NCI-H2107 treated with DMSO at 0.1 percent for 48 hours (cell line): ENCODE measurements around the gene MINK1.
"Not testable (repeated sequence)": the region's sequence is repeated elsewhere in the genome, so short reads cannot be mapped to it uniquely, and the experiment has no call there.

Experiments
- DNase-seq: peaks from one replicate; lab custom pipeline; 2025; ENCODE audit not compliant: unreplicated experiment; lab: John Stamatoyannopoulos, UW

MINK1 gene

DNA sequence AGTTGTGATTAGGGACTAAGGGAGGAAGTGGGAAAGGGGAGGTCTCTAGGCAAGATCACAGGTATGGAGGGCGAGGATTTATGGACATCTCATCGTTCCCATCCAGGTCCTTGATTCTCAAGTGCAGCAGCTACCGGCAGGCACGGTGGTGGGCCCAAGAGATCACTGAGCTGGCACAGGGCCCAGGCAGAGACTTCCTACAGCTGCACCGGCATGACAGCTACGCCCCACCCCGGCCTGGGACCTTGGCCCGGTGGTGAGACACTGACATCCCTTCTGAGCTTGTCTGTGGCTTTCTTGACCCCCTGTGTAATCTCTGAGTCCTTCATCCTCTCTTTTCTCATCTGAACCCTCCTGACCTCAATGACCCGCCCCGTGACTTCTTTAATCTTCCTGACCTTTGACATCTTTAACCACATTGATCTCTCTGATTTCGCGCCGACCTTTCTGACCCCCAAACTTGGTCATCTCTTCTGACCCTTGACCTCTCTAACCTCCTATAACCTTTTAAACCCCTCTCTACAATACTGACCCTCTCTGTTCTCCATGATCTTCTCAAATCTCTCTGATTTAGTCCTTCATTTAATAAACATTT lies 22.3 kb upstream of the MINK1 start:
- no peak for DNase-seq

DNA sequence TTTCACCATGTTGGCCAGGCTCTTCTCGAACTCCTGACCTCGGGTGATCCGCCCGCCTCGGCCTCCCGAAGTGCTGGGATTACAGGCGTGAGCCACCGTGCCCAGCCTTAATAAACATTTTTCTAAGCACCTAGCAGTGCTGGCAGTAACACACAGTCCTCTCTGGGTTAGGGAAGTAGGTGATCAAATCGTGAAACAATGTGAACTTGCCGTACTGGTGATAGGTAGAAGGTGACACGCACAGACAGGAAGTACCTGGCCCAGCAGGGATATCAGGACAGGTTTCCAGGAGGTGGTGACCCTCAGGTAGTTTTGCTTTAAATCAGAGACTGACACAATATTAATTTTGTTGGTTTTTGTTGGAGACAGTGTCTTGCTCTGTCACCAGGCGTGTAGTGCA lies 21.7 kb upstream of the MINK1 start:
- no peak for DNase-seq

DNA sequence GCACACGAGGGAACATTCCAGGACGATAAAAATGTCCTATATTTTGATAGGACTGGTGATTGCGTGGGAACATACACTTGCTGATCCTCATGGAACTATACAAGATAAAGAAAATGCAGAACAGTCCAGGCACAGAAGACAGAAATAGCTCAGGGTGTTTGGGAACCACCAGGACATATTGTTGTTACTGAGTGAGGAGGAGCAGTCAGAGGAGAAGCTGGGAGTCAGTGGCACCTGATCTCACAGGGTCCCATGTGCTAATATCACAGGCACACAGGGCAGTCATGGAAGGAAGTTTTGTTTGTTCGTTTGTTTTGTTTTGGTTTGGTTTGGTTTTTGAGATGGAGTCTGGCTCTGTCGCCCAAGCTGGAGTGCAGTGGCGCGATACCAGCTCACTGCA lies 20.4 kb upstream of the MINK1 start:
- DNase-seq: no peak

DNA sequence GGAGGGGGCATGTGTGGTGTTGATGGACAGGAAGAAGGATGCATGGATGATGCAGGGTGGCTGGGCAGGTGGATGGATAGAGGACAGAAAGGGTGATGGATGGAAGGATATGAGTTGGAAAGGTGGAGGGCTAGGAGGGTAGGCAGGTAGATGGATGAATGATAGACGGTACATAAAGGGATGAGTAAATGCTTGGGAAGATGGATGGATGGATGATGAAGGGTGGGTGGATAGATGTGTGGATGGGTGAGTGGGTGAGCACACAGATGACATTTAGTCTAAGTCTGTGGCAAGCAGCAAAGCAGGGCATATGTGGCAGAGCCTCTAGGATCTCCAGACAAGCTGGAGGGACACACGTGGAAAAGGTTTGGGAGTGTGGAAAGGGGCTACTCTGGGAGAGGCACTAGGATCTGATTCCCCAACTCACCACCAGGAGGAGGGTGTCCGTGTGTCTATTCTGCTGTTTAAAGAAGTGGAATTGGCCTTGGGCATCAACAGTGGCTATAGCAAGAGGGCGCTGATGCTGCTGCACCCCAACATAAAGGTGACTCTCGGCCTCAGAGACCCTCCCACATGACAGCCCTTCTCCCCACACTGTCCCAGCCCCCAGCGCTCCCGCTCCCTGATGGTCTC lies 18.0 kb upstream of the MINK1 start:
- no peak for DNase-seq

DNA sequence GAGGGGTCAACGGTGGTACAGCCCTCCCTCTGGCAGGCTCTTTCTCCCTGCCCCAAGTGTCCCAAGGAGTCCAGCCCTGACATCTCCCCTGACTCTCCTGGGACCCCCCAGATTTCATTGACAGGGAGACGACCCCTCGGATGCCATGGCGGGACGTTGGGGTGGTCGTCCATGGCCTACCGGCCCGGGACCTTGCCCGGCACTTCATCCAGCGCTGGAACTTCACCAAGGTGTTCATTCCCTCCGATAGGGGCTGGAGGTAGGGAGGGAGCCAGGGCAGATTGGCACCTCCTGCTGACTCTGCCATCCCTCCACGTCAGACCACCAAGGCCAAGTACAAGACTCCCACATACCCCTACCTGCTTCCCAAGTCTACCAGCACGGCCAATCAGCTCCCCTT lies 16.3 kb upstream of the MINK1 start:
- no peak for DNase-seq

DNA sequence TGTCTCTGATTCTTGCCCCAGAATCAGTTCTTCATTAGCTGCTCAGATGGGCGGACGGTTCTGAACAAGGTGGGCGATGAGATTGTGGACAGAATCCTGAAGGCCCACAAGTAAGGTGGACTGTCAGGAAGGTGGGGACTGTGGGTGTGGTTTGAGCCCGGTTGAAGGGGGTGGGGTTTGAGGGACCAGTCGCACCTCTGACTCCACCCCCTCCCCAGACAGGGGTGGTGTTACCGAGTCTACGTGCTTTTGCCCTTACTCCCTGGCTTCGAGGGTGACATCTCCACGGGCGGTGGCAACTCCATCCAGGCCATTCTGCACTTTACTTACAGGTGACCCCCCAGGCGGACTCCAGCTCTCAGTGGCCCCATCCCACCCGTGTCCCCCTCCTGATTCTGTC lies 14.9 kb upstream of the MINK1 start:
- DNase-seq: no peak

DNA sequence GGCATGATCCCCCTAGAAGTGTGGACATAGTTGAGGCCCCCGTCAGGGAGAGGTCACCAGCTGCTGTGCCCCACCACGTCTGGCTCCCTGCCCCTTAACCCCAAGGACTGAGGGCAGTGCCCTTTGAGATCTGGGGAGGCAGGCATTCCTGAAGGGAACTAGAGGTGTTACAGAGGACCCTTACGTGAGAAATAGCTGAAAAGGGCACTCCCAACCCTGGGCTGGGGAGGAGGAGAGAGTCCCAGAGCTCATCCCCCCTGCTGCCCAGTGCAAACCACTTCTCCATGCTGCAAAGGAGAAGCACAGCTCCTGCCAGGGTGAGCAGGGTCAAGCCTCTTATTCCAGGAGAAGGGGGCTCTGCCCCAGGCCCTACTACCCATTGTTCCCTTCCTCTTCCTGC lies 10.3 kb upstream of the MINK1 start:
- DNase-seq: no peak

DNA sequence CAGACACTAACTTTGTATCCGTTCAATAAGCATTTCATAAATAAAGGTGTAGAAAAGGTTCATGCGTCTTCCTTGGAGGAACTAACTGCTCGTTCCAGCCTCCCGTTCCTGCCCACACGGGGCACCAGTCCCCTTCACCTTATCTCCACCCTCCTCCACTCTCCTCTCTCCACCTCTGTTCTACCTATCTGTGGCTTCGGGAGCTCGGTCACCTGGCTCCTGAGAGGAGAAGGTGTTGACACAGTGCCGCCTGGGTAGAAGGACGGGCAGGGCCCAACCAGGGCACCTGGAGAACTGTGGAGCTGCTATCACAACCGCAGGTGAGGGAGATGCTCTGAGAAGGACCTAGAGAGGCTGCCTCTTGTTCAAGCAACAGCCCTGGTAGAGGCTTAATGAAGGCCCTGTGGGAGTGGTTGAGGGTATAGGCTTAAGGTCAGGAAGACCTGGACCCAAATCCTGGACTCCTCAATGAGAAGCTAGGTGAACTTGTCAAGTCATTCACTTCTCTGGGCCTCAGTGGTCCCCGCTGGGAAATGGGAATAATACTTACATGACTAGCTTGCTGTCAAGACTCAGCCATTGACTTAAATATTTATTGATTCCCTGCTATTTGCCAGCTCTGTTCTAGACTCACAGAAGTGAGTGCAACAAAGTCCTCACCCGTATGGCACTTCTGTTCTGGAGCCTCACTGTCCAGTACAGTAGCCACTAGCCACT lies 9.6 kb upstream of the MINK1 start:
- DNase-seq: no peak

DNA sequence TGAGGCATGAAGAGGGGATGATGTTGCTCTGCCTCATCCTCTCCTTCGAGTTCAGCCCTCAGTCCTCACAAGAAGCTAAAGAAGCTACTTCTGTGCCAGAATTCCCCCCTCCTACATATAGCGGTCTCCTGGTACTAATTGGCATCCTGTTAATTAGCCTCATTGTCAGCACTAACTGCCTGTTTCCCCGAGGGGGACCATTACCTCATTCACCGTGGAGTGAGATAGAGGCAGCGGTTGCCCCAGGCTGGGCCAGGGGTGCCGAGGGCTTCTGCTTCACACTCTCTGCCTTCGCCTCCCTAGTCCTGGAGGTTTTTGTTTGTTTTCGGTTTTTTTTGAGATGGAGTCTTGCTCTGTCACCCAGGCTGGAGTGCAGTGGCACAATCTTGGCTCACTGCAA lies 5.7 kb upstream of the MINK1 start:
- DNase-seq: no peak

DNA sequence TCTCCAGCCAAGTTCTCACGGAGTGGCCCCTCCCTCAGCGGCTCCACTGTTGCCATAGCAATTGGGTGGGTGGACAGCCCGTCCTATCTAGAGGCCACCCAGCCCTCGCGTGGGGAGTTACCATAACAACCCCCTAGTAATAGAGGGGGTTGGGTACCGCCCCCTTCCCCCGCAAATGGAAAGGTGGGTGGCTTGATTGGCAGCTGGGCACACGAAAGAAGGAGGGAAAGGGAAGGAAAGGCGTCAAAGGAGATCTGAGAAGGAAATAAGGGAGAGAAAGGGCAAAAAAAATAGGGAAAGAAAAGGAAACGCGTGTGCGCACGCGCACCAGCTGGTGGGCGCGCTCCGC lies 337 bp upstream of the MINK1 start:
- DNase-seq: not testable (repeated sequence)

DNA sequence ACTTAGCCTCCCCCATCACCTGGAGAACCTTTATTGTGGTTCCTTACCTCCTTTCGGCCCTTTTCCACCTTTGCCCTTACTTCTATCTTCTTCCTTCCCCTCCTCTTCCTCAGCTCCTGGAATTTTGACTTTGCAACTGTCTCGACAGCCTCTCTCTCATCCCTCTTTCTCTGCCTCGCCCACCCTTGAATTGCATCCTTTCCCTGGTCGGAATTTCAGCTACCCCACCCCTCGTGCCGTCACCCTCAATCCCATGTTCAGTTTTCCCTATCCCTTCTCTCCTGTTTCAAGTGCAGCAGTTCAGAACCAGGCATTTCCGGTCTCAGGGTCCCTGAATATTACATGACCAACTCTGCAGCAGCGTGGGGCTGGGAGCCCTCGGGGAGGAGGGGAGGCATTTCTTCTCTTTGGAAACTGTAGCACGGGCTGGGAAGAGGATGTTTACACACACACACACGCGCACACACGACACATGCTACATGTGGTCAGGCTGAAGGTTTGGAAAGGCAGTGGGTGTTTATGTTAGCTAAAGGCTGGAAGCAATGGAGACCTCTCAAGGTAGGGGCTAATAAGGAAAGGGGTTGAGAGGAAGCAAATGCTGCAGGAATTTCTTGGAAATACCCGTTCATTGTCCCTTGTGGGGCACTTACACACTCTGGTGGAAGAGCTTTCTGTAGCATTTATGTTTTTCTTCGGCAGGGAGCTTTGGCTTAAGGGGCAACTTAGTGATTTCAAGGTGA lies 971 bp downstream of the MINK1 start:
- no peak for DNase-seq

DNA sequence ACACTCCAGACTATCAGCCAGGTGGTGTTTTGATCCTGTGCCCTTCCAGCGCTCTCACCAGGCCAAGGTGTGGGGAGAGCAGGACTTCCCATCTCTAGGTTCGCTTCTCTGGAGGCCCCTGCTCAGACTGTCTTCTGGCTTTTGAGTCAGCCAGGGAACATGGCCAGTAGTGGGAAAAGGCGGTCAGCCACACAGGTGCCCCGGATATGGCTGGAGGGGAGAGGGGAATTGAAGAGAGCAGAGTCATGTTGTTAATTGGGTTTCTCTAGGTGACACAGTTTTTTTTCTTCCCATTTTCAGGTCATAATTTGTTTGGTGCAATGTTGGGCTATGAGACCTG lies 1.5 kb downstream of the MINK1 start:
- DNase-seq: no peak

DNA sequence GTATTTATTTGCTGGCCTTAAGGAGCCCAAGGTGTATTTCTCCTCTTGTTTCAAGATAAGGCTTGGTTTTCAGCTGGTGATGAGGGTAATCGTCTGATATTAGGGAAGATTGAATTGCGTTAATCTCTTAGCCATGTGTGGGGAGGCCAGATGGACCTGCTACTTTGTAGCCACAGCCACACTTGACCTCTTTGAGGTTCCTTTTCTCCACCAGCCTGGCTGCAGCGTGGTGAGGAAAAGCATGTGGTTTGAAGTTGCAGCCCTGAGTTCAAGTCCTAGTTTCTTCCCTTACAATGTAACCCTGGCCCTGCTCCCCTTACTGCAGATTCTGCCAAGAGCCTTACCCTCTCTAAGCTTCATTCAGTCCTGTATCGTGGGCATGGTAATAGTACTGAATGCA lies 3.1 kb downstream of the MINK1 start:
- no peak for DNase-seq

DNA sequence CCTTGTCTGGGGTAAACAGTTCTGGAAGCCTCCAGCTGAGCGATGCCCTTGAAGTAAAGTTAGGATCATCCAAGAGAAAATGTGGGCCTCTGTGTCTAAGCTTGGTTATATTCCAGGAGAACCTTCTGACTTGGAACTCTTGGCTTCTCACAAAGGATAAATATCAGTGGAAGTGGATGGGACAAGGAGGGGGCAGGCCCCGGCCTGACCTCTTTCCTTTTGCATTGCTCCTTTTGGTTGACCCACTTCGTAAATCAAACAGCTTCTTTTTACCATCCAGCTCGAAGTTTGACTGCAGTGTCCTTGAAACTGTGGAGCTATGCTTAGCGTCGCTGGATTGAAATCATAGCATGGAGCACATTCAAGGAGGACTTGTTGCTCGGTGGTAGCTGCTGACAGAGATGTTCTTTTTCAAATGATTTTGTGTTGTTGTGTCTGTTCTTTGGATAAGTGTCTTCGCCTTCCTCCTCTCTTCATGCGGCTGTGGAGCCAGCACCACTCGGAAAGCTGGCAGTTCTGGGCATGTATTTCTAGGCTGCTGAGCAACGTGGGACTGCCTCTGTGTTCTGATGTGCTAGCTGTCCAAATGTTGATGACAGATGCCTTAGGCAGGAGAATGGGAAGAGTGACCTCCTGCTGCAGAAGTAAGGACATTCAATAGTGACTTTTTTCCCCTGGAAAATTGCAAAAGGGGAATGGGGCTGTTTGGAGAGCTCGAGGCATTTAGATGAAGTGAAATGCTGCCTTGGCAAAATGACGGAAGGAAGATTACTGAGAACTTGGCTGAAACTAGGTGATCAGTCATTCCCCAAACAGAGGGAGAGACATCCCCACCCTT lies 4.5 kb downstream of the MINK1 start:
- DNase-seq: no peak

DNA sequence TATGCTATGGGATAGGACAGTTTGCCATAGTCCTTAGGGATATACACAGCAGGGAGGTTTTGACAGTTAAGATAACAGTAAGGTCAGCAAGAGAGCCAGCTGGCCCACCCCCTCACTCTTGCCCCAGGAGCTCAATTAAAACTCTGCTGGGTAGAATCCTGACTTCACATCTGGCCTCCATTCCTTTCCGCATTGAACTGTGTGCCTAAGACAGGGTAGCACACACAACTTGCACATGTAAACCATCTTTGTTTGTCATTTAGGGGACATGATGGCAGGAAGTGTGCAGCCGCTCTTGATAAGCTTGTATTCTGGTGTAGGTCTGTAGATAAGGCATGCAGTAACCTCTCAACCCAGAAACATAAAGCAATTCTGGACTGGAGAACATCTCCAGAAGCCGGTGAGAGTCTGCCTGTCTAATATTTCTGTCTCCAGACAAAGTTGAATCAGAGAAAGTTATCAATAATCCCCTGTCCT lies 5.2 kb downstream of the MINK1 start:
- no peak for DNase-seq

DNA sequence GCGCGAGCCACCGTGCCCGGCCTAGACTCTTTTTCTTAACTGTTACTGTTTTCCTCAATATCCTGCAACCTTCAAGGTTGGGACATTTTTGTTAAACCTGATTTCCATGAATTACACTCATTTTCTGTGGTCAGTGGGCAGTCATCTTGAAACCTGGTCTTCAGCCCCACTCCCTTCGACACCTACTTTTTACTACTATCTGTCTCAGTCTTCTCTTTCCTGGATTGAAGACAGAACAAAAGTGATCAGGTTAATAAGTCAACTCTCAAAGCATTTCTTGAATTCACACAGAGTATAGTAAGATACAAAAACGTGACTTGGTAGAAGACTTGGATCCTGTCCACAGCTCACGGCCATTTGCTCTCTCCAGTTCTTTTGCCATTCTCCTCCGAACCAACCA lies 6.1 kb downstream of the MINK1 start:
- DNase-seq: no peak

DNA sequence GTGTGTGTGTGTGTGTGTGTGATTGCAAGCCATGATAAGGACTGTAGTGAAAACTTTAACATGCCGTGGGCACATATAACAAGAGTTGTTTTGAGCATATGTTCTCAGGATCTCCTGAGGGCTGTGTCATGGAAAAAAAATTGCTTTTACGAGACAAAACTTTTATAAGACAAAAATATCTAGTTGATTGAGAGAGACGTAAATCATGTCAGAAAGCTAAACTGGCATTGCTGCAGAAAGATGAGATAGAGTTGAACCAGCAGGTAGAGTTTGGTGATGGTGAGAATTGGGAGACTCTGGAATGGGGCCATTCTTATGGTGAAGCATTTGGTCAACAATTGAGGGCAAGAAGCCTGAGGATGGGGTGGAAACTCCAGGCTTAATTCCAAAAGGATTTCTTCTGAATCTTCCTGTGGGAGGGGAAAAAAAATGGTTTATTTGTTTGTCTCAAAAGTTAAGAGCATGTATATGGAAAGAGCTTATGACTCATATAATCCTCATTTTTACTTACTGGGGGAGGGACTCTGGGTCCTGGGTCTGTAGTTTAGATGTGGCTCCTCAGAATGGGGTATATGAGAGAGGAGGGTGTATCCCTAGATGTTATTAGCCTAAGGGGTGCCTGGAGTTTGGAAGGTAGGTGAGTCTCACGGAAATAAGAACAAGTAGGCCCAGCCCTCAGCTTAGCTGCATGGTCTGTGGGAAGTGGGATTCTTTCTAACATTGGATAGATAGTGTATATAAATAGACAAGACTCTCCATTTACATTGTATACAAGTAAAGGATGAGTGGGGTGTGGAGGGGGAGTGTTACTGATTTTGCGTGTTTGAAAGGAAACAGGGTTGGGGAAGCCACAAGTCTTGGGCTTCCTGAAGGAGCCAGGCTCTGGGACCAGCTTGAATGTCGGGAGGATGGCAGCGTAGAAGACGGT lies 7.1 kb downstream of the MINK1 start:
- DNase-seq: no peak

DNA sequence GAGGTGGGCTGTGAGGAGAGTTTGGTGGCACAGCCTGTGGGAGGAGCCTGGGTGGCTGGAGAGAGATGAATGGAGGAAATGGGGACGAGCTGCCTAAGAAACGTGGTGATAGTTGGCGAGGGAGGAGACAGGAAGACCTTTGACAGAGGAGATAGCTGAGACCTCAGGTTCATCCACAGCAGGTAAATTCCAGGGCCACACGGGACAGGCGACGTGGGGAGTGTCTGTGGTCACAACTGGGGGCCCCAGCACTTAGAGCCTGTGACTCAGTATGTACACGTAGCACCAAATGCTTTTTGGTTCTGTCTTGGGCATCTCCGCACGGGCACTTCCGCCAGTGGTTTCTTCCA lies 7.7 kb downstream of the MINK1 start:
- DNase-seq: no peak

DNA sequence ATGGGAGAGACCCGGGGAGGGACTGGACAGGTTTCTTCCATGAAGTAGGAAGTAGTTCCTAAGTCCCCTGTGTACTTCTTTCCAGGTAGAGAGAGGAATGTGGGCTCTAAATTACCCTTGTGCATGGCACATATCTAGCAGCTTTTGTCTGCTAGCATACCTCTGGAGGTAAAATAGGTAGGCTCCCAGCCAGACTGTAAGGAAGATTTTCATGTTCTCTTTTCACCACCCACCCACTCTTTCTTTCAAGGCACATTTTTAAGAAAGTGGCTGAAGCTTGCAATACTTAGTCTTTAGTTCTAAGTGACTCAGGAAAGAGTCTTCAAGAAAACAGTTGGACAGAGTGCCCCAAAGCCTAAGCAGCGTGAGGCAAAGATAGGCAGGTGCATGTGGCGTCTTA lies 9.2 kb downstream of the MINK1 start:
- DNase-seq: no peak

DNA sequence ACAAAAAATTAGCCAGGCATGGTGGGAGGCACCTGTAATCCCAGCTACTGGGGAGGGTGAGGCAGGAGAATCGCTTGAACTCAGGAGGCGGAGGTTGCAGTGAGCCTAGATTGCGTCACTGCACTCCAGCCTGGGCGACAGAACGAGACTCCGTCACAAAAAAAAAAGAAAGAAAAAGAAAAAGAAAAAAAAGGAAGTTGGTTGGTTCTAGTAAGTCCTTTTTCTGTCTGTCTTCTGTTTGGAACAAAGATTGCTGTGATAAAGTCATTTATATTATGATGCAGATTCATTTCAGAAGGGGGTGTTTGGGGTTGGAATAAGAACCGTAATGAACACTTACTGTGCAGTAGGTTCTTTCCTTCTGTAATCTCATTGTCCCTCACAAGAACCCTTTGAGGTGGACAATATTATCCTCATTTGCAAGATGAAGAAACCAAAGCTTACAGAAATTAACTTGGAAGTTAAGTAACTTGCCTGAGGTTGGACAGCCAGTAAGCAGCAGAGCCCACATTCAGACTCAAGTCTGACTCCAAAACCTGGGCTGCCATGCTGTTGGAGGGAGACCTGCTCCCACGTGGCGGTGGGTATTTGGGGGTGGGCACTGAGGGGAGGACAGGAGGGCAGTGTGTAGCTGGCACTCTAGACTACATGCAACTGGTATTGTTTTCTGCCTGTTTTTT lies 10.3 kb downstream of the MINK1 start:
- DNase-seq: no peak
